ENCODE measurements around the gene TSPEAR. TPM values are rescaled to one million over a fixed set of nuclear protein-coding genes. Genes with fewer than 3 reads are reported as not detected.

The TSPEAR gene
- total RNA-seq, 2 donors from 2014 or later: 0.85 TPM; not detected in 1

- intact Hi-C loops (cut with DNase I): no loop called here
- TF ChIP-seq POLR2AphosphoS5 (IDR thresholded peaks at IDR 0.05) (no peak), POLR2A (IDR thresholded peaks at IDR 0.05) (no peak), CTCF (IDR thresholded peaks at IDR 0.05) (no peak)
- peaks cover 8% of the 10 kb centered on the region for H3K27me3 ChIP-seq (replicated peaks; ENCODE audit: insufficient read depth)
- H3K9me3 ChIP-seq: no peaks in the 10 kb centered on the region
- no peak overlapping the region for H3K27ac ChIP-seq
- H3K4me1 ChIP-seq (replicated peaks): no peaks in the 10 kb centered on the region
- H3K36me3 ChIP-seq: no peaks in the 10 kb centered on the region
- 48% methylated on average over 2 of the region's 2 CpGs for WGBS
- no peak overlapping the region for H3K4me3 ChIP-seq
- no peak for DNase-seq (ENCODE audit: low spot score)
Observed at GRCh38 chr21:44718093-44718492, 6.7 kb upstream of the TSPEAR start.

GRCh38 chr21:44716984-44717383 lies 5.6 kb upstream of the TSPEAR start:
- Histone ChIP-seq H3K36me3 (no peaks in the 10 kb centered on the region), H3K4me1 (replicated peaks) (no peaks in the 10 kb centered on the region), H3K27ac (no peak overlapping the region), H3K27me3 (replicated peaks; ENCODE audit: insufficient read depth) (peaks cover 17% of the 10 kb centered on the region), H3K9me3 (no peaks in the 10 kb centered on the region), H3K4me3 (no peak overlapping the region)
- TF ChIP-seq POLR2AphosphoS5 (IDR thresholded peaks at IDR 0.05): no peak
- no peak for TF ChIP-seq CTCF (IDR thresholded peaks at IDR 0.05)
- no peak for TF ChIP-seq POLR2A (IDR thresholded peaks at IDR 0.05)
- no peak for DNase-seq (ENCODE audit: low spot score)
- intact Hi-C loops (cut with DNase I): no loop called here

- no peak for TF ChIP-seq POLR2A (IDR thresholded peaks at IDR 0.05)
- Histone ChIP-seq H3K4me1 (replicated peaks) (no peaks in the 10 kb centered on the region), H3K9me3 (no peaks in the 10 kb centered on the region), H3K4me3 (no peak overlapping the region), H3K27me3 (replicated peaks; ENCODE audit: insufficient read depth) (peaks cover 20% of the 10 kb centered on the region), H3K27ac (no peak overlapping the region), H3K36me3 (no peaks in the 10 kb centered on the region)
- WGBS: 19% methylated on average over 8 of the region's 8 CpGs
- no peak for DNase-seq (ENCODE audit: low spot score)
- intact Hi-C loops (cut with DNase I): no loop called here
Observed at GRCh38 chr21:44714905-44715304, 3.5 kb upstream of the TSPEAR start.

- H3K4me3 ChIP-seq: no peak overlapping the region
- WGBS: 90% methylated on average over 10 of the region's 10 CpGs
- intact Hi-C loops (cut with DNase I): no loop called here
- H3K27me3 ChIP-seq (replicated peaks; ENCODE audit: insufficient read depth): peaks cover 24% of the 10 kb centered on the region
- no peaks in the 10 kb centered on the region for H3K36me3 ChIP-seq
- no peak for TF ChIP-seq CTCF (IDR thresholded peaks at IDR 0.05)
- no peak for TF ChIP-seq POLR2AphosphoS5 (IDR thresholded peaks at IDR 0.05)
- TF ChIP-seq POLR2A (IDR thresholded peaks at IDR 0.05): no peak
- no peaks in the 10 kb centered on the region for H3K4me1 ChIP-seq (replicated peaks)
- no peak for DNase-seq (ENCODE audit: low spot score)
- H3K27ac ChIP-seq: no peak overlapping the region
- no peaks in the 10 kb centered on the region for H3K9me3 ChIP-seq
Observed at GRCh38 chr21:44713846-44714245, 2.5 kb upstream of the TSPEAR start.

GRCh38 chr21:44713130-44713529 lies 1.8 kb upstream of the TSPEAR start:
- H3K27me3 ChIP-seq (replicated peaks; ENCODE audit: insufficient read depth): peaks cover 29% of the 10 kb centered on the region

More at GRCh38 chr21:44713130-44713529, 1.8 kb upstream of the TSPEAR start:
- intact Hi-C loops (cut with DNase I): no loop called here
- no peak for DNase-seq (ENCODE audit: low spot score)
- H3K27ac ChIP-seq: no peak overlapping the region
- H3K9me3 ChIP-seq: no peaks in the 10 kb centered on the region
- no peaks in the 10 kb centered on the region for H3K36me3 ChIP-seq
- no peaks in the 10 kb centered on the region for H3K4me1 ChIP-seq (replicated peaks)
- TF ChIP-seq POLR2AphosphoS5 (IDR thresholded peaks at IDR 0.05): no peak
- TF ChIP-seq POLR2A (IDR thresholded peaks at IDR 0.05): no peak
- TF ChIP-seq CTCF (IDR thresholded peaks at IDR 0.05): no peak
- H3K4me3 ChIP-seq: no peak overlapping the region
- 69% methylated on average over 9 of the region's 9 CpGs for WGBS

Data from prostate gland (tissue), 2 donors.